VCaP (cell line): ENCODE results near the gene SLC12A8.

Experiments
- H3K27ac ChIP-seq: fragments of 450-650 bp; 2 replicates; pipeline ENCODE4 v1.5.1; 2017
- CTCF ChIP-seq: fragments of 450-650 bp; conservative IDR thresholded peaks from 2 replicates; pipeline ENCODE4 v1.5.1; 2017; ENCODE audit warnings: mild to moderate bottlenecking, moderate library complexity

The SLC12A8 gene

GRCh38 chr3:125219261-125219701, 6.7 kb upstream of the SLC12A8 start:
- TF ChIP-seq CTCF: no peak
- no peak overlapping the region for H3K27ac ChIP-seq

- TF ChIP-seq CTCF: no peak
- no peak overlapping the region for H3K27ac ChIP-seq
Observed at GRCh38 chr3:125214738-125215137, 2.2 kb upstream of the SLC12A8 start.

DNA sequence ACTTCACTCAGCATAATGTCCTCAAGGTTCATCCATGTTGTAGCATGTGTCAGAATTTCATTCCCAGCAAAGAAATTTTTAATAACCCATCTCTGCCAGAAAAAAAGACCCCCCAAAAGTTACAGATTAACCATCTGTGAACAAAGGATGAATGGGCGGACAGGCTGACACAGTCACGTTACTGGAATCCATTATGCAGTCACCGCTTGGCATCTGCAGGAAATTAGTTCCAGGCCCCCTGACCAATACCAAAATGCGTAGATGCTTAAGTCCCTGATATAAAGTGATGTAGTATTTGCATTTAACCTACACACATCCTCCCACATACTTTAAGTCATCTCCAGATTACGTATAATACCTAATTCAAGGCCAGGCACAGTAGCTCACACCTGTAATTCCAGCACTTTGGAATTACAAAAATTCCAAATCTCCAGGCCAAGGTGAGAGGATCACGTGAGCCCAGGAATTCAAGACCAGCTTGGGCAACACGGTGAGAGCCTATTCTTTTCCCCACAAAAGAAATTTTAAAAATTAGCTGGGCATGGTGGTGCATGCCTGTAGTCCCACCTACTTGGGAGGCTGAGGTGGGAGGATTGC, 1.5 kb upstream of the SLC12A8 start:
- H3K27ac ChIP-seq: no peak overlapping the region
- TF ChIP-seq CTCF: no peak

- H3K27ac ChIP-seq: peak overlapping the region; percentile 89; the same call in 1 of the 2 replicates
- no peak for TF ChIP-seq CTCF
Observed at GRCh38 chr3:125213364-125213755, 812 bp upstream of the SLC12A8 start.

DNA sequence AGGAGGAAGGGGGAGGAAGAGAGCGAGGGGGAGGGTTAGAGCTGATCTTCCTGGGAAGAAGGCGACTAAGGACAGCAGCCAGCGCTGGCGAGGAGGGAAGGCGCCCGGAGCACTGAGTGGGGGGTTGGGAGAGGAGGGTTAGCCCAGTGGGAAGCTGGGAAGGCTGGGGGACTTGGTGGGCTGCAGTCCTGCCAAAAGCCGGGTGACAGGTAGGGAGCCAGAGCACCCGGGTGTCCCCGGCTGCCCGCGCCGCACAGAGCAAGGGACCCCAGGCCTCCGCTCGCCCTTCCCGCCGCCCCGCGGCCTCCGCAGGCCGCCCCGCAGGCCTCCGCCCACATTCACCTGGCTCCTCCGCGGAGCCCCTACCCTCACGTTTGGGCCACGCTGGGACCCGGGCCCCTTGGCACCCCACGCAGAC, 448 bp downstream of the SLC12A8 start:
- no peak for TF ChIP-seq CTCF

GRCh38 chr3:125211523-125212090, 941 bp downstream of the SLC12A8 start:
- peak overlapping the region; percentile 89 for H3K27ac ChIP-seq
- TF ChIP-seq CTCF: no peak

More for the DNA sequence above, 448 bp downstream of the SLC12A8 start:
- peak overlapping the region; percentile 89 for H3K27ac ChIP-seq

DNA sequence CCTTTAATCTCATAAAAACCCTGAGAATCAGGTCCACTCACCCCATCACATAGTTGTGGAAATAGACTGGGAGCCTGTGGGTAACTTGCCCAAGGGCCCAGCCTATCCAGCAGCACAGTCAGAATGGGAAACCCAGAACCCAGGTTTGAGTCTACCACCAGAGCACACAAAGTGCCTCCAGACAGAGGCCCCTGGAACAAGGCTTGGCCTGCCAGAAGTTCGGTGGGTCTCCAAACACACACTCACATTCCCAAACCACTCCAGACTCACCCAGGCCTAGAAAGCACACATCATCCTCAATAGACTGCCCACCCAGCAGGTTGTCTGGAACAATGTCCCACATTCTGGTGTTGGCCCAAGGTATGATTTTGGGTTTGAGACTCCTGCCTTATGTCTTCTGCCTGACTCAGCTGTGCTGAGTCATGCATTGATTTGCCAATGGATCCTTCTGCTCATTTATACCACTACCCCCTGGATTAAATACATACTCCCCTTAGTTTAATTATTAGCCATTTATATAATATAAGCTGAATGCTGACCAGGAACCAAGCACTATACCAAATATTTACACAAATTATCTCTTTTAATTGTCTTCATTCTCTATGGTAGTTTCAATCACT, 4.5 kb downstream of the SLC12A8 start:
- no peak for TF ChIP-seq CTCF
- peak overlapping the region; percentile 74 for H3K27ac ChIP-seq
